SK-N-SH treated with all-trans-retinoic acid at 6 μM for 48 hours (cell line): Measurements from ENCODE around the gene DEDD2.

Experiments
- ARNTL ChIP-seq: fragments of 450-650 bp; formaldehyde crosslinking; IDR thresholded peaks from 2 replicates; pipeline ENCODE4 v1.5.0; 2020; ENCODE audit warnings: low read depth, mild to moderate bottlenecking, moderate library complexity, borderline replicate concordance
- BACH2 ChIP-seq: fragments of 250-450 bp; sonication (Bioruptor Pico); IDR thresholded peaks from 2 replicates; pipeline ENCODE4 v1.9.0; 2021; ENCODE audit warnings: mild to moderate bottlenecking, borderline replicate concordance
- CSDC2 ChIP-seq: fragments of 250-450 bp; sonication (Bioruptor Pico); IDR thresholded peaks from 2 replicates; pipeline ENCODE4 v1.5.0; 2020; ENCODE audit warnings: mild to moderate bottlenecking, moderate library complexity
- ZFP3 ChIP-seq: fragments of 250-450 bp; sonication (Bioruptor Pico); IDR thresholded peaks from 2 replicates; pipeline ENCODE4 v1.5.0; 2020; ENCODE audit warnings: mild to moderate bottlenecking, moderate library complexity
- ZFP30 ChIP-seq: fragments of 450-650 bp; formaldehyde crosslinking; IDR thresholded peaks from 2 replicates; pipeline ENCODE4 v1.5.0; 2022; ENCODE audit warnings: mild to moderate bottlenecking, moderate library complexity
- TF ChIP-seq, protein P1 (sequence below): fragments of 250-450 bp; sonication (Bioruptor Pico); IDR thresholded peaks from 2 replicates; pipeline ENCODE4 v1.5.1; 2020; ENCODE audit warnings: low read depth, mild to moderate bottlenecking, moderate library complexity

DNA sequence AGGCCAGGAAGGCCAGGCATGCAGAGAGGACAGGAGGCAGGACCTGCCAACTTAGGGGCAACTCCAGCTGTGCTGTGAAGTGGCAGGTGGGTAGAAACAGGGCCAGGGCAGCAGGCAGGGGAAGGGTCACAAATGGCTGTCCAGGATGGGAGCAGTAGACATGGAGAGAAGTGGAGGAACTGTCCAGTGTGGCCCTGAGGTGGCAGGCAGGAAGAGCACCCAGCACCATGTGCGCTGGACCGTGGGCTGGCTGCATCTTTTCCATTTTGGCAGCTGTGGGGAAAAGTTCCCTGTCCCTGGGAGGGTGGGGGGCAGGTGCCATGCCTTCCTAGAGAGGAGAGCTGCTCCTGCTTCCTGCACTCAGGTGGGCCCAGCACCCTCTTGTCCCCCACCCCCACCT lies 13.8 kb downstream of the DEDD2 start:
- TF ChIP-seq BACH2 (no peak), ZFP3 (CRISPR knock-in tag) (no peak), ARNTL (CRISPR knock-in tag) (no peak), CSDC2 (CRISPR knock-in tag) (no peak), ZFP30 (CRISPR knock-in tag) (no peak)
- TF ChIP-seq, protein P1, sequence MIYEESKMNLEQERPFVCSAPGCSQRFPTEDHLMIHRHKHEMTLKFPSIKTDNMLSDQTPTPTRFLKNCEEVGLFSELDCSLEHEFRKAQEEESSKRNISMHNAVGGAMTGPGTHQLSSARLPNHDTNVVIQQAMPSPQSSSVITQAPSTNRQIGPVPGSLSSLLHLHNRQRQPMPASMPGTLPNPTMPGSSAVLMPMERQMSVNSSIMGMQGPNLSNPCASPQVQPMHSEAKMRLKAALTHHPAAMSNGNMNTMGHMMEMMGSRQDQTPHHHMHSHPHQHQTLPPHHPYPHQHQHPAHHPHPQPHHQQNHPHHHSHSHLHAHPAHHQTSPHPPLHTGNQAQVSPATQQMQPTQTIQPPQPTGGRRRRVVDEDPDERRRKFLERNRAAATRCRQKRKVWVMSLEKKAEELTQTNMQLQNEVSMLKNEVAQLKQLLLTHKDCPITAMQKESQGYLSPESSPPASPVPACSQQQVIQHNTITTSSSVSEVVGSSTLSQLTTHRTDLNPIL (CRISPR knock-in tag) = no peak
